Epidermal melanocyte (primary cell): ENCODE data around the gene CBX6.

Experiments used
- DNase-seq: peaks from one replicate; pipeline ENCODE4 v3.0.0; 2011; ENCODE audit warnings: low spot score; ENCODE audit not compliant: insufficient read length

CBX6 gene

GRCh38 chr22:38820020-38820419 lies 52.0 kb downstream of the CBX6 start:
- no peak for DNase-seq

DNA sequence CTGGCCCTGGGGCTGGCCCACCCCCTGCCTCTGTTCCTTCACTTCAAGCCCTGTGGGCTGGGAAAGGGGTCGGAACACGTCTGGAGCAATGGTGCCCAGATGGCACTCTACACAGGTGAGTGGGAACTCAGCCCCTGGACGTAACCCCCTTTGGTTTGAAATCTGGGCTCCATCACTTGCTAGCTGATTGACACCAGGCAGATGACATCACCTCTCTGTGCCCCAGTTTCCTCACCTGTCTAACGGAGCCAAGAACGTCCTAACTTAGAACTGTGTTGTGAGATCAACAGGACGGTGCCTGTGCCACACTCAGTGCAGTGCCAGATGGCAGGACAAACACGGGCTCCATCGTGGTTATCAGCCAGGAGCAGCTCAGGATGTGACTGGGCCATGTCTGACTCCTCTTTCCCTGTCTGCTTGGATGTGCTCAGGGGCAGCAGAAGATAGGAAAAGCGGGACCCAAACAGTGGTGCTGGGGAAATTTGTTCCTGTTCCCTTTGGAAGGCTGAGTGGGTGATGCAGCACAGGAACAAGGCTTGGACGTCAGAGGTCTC lies 52.6 kb downstream of the CBX6 start:
- DNase-seq = no peak

GRCh38 chr22:38817196-38817595 lies 54.8 kb downstream of the CBX6 start:
- DNase-seq = no peak

DNA sequence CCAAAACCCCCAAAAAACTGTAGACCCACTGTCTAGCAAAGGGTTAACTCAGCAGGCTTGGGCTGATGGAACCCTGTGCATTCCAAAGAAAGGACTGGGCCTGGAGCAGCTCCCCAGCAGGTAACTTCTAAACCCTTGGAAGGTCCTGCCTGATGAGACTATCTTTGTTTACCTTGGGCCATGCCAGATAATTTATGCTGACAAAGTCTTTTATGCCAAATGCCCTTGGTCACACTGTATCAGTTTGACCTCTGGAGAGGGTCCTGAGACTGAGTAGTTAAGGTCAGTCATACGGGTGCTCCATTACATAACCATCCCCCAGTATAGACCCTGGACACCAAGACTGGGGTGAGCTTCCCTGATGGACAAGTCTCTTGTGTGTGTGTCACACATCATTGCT lies 56.2 kb downstream of the CBX6 start:
- no peak for DNase-seq
